H1 (cell line): ENCODE measurements around the gene FRS2. TPM values are rescaled to one million over a fixed set of nuclear protein-coding genes. Genes with fewer than 3 reads are reported as not detected.

ENCODE experiments used
- CTCF ChIA-PET: fragments of 300-600 bp; sonication (Branson Sonifier 250); formaldehyde crosslinking; loops from one replicate; lab custom pipeline; 2021; ENCODE audit not compliant: partially characterized antibody; lab: Charles Lee
- POLR2A ChIA-PET: fragments of 300-600 bp; sonication (Branson Sonifier 250); formaldehyde crosslinking; loops from one replicate; lab custom pipeline; 2021; ENCODE audit warnings: inconsistent platforms; ENCODE audit not compliant: partially characterized antibody; lab: Charles Lee
- DNase-seq, 2 experiments: peaks; one replicate each; pipeline versions ENCODE4 v3.0.0 to v3.0.0-alpha.2; 2010 to 2022; ENCODE audit warnings: low spot score in 2 of 2, low read depth in 1 of 2, mixed read lengths in 1 of 2
- FAIRE-seq: peaks from 2 replicates; lab custom pipeline; 2011; peaks lifted over from hg19 to GRCh38; lab: Jason Lieb, UNC
- H2AFZ ChIP-seq: 2 replicates; pipeline ENCODE4 v1.8.1; 2012; ENCODE audit warnings: low read length, inconsistent platforms
- H2AK5ac ChIP-seq: 2 replicates; pipeline ENCODE4 v1.6.1; 2013; ENCODE audit warnings: low read depth, low read length
- H2BK120ac ChIP-seq: replicated peaks from 2 replicates; pipeline ENCODE3; 2013; ENCODE audit warnings: low read depth, low read length, inconsistent platforms
- H2BK12ac ChIP-seq: 2 replicates; pipeline ENCODE4 v1.6.1; 2013; ENCODE audit warnings: low read depth, low read length
- H2BK15ac ChIP-seq: 2 replicates; pipeline ENCODE4 v1.6.1; 2013; ENCODE audit warnings: low read length
- H2BK20ac ChIP-seq: 2 replicates; pipeline ENCODE4 v1.6.1; 2013; ENCODE audit warnings: low read length
- H2BK5ac ChIP-seq: 2 replicates; pipeline ENCODE4 v1.6.1; 2013; ENCODE audit warnings: low read depth, low read length
- H3K14ac ChIP-seq: 2 replicates; pipeline ENCODE4 v1.6.1; 2013; ENCODE audit warnings: inconsistent platforms; ENCODE audit not compliant: insufficient read length
- H3K18ac ChIP-seq: 2 replicates; pipeline ENCODE4 v1.6.1; 2013; ENCODE audit warnings: low read length; ENCODE audit errors: extremely low read depth
- H3K23ac ChIP-seq: 2 replicates; pipeline ENCODE4 v1.6.1; 2013; ENCODE audit warnings: inconsistent platforms; ENCODE audit not compliant: insufficient read length
- H3K23me2 ChIP-seq: 2 replicates; pipeline ENCODE4 v1.6.1; 2013; ENCODE audit warnings: low read depth, low read length
- H3K27ac ChIP-seq: 2 replicates; pipeline ENCODE4 v1.6.1; 2011; ENCODE audit warnings: low read depth, low read length, inconsistent platforms
- H3K27me3 ChIP-seq, 4 experiments: replicated peaks in 1 of 4; 1 replicate in 1 of 4; 2 replicates in 3 of 4; pipeline versions ENCODE4 v1.6.1 to v1.8.1; 2011 to 2013; ENCODE audit warnings: low read length in 3 of 4, mild to moderate bottlenecking in 3 of 4, inconsistent platforms in 2 of 4, mixed read lengths in 2 of 4, moderate library complexity in 1 of 4; ENCODE audit not compliant: control insufficient read depth in 3 of 4, insufficient read depth in 3 of 4; ENCODE audit errors: extremely low read depth in 1 of 4
- H3K36me3 ChIP-seq, 4 experiments: 2 replicates each; pipeline versions ENCODE4 v1.6.1 to v1.8.1; 2011 to 2013; ENCODE audit warnings: mild to moderate bottlenecking in 4 of 4, low read length in 3 of 4, moderate library complexity in 2 of 4, control low read depth in 1 of 4, inconsistent platforms in 1 of 4; ENCODE audit not compliant: insufficient read depth in 4 of 4, control insufficient read depth in 2 of 4
- H3K4ac ChIP-seq: replicated peaks from 2 replicates; pipeline ENCODE3; 2013; ENCODE audit warnings: low read length, low read depth, mixed read lengths, inconsistent platforms; ENCODE audit not compliant: insufficient read length
- H3K4me1 ChIP-seq, 4 experiments: replicated peaks in 1 of 4; 1 replicate in 1 of 4; 2 replicates in 3 of 4; pipeline versions ENCODE4 v1.6.1 to v1.8.1; 2011 to 2013; ENCODE audit warnings: low read length in 3 of 4, inconsistent platforms in 2 of 4, mixed read lengths in 1 of 4; ENCODE audit not compliant: insufficient read depth in 4 of 4, control insufficient read depth in 3 of 4
- H3K4me2 ChIP-seq, 2 experiments: 2 replicates each; pipeline versions ENCODE4 v1.6.1 to v1.8.1; 2011 to 2013; ENCODE audit warnings: low read depth in 2 of 2, low read length in 2 of 2, control low read depth in 1 of 2, inconsistent platforms in 1 of 2, mild to moderate bottlenecking in 1 of 2; ENCODE audit not compliant: insufficient read depth in 1 of 2
- H3K4me3 ChIP-seq, 4 experiments: fragments of 200-600, 300-600 bp in 1 of 4; sonication (generic), shearing (Covaris generic), sonication (Bioruptor Twin) in 1 of 4; 2 replicates each; pipeline versions ENCODE4 v1.5.1 to v1.8.1; 2011 to 2016; ENCODE audit warnings: low read length in 4 of 4, low read depth in 3 of 4, control low read depth in 2 of 4, inconsistent platforms in 2 of 4, mild to moderate bottlenecking in 2 of 4, mixed read lengths in 1 of 4, moderate library complexity in 1 of 4; ENCODE audit not compliant: insufficient read depth in 2 of 4; ENCODE audit errors: extremely low read depth in 1 of 4
- H3K56ac ChIP-seq: replicated peaks from 2 replicates; pipeline ENCODE3; 2013; ENCODE audit warnings: low read depth, mild to moderate bottlenecking, mixed read lengths, low read length, inconsistent platforms; ENCODE audit not compliant: insufficient read length
- H3K79me1 ChIP-seq: 2 replicates; pipeline ENCODE4 v1.6.1; 2013; ENCODE audit warnings: low read depth, low read length, control low read depth
- H3K79me2 ChIP-seq, 2 experiments: 2 replicates each; pipeline versions ENCODE4 v1.6.1 to v1.8.1; 2012 to 2013; ENCODE audit warnings: low read length in 2 of 2, mild to moderate bottlenecking in 2 of 2, inconsistent platforms in 1 of 2; ENCODE audit not compliant: insufficient read depth in 2 of 2, control insufficient read depth in 1 of 2
- H3K9ac ChIP-seq, 4 experiments: replicated peaks in 1 of 4; 1 replicate in 1 of 4; 2 replicates in 3 of 4; pipeline versions ENCODE4 v1.6.1 to v1.8.1; 2011 to 2013; ENCODE audit warnings: low read depth in 3 of 4, low read length in 3 of 4, control low read depth in 2 of 4, mild to moderate bottlenecking in 2 of 4, moderate library complexity in 2 of 4, inconsistent platforms in 1 of 4; ENCODE audit errors: extremely low read depth in 1 of 4
- H3K9me3 ChIP-seq, 2 experiments: 2 replicates each; pipeline versions ENCODE4 v1.6.1 to v1.8.1; 2012 to 2013; ENCODE audit warnings: mild to moderate bottlenecking in 2 of 2, moderate library complexity in 2 of 2, control low read depth in 1 of 2, inconsistent platforms in 1 of 2, low read depth in 1 of 2, low read length in 1 of 2, mixed read lengths in 1 of 2; ENCODE audit not compliant: insufficient read depth in 2 of 2
- H4K20me1 ChIP-seq, 2 experiments: replicated peaks in 1 of 2; 2 replicates each; pipeline versions ENCODE3 to v1.8.1; 2011 to 2013; ENCODE audit warnings: inconsistent platforms in 2 of 2, low read length in 2 of 2, mild to moderate bottlenecking in 1 of 2; ENCODE audit not compliant: insufficient read depth in 2 of 2, control insufficient read depth in 1 of 2
- H4K5ac ChIP-seq: 2 replicates; pipeline ENCODE4 v1.6.1; 2013; ENCODE audit warnings: low read length, low read depth, mixed read lengths, inconsistent platforms; ENCODE audit not compliant: insufficient read length
- H4K8ac ChIP-seq: 2 replicates; pipeline ENCODE4 v1.8.0; 2013; ENCODE audit warnings: mild to moderate bottlenecking, moderate library complexity, low read length, inconsistent platforms; ENCODE audit not compliant: insufficient read depth; ENCODE audit errors: extremely low read depth
- H4K91ac ChIP-seq: replicated peaks from 2 replicates; pipeline ENCODE3; 2013; ENCODE audit warnings: low read length, mixed read lengths, inconsistent platforms; ENCODE audit not compliant: insufficient read length
- CEBPB ChIP-seq: IDR thresholded peaks from 2 replicates; pipeline ENCODE4 v1.6.1; 2012; ENCODE audit warnings: low read depth, low read length
- YY1 ChIP-seq: IDR thresholded peaks from 2 replicates; pipeline ENCODE4 v1.6.1; 2011; ENCODE audit warnings: low read depth, mild to moderate bottlenecking, low read length
- WGBS, 2 experiments: shearing (Covaris generic) in 1 of 2; methylation state at CpG; one replicate each; pipeline versions ENCODE4 v1.1.6 to v1.1.7; 2013 to 2015; ENCODE audit warnings: low lambda C conversion rate in 2 of 2, mixed read lengths in 2 of 2, inconsistent platforms in 1 of 2, low coverage in 1 of 2, missing lambda C conversion rate in 1 of 2; ENCODE audit not compliant: insufficient replicate concordance in 2 of 2, insufficient coverage in 1 of 2, insufficient read length in 1 of 2; ENCODE audit errors: extremely low coverage in 1 of 2, missing lambda C conversion rate in 1 of 2; 5-methylcytosine and 5-hydroxymethylcytosine counted together
- polyA plus RNA-seq, 7 experiments: library from polyadenylated mRNA; depleted of rRNA in 3 of 7; stranded (reverse) in 5 of 7; unstranded in 2 of 7; fragments of >200 nt in 5 of 7; fragments of 200-250 nt in 2 of 7; gene quantifications; 1 replicate in 5 of 7; 2 replicates in 1 of 7; 4 replicates in 1 of 7; pipeline versions ENCODE4 v1.2.1 to v1.2.3, GENCODE V29; 2011 to 2013; ENCODE audit warnings: missing spikeins in 2 of 7, mixed read lengths in 2 of 7
- total RNA-seq: library from RNA; stranded (reverse); fragmentation: NEBNext Ultra II Directional; extraction: Animal tissue kit (Norgen Biotek cat#: 25700); gene quantifications from 2 replicates; pipeline ENCODE4 v1.2.1, GENCODE V29; 2021

The FRS2 gene
- total and polyA plus RNA-seq, 2 of the 8 experiments (the other 6 are each of a cell fraction or from before 2014, with no cell fraction given), result 10.3 to 35.8 TPM

DNA sequence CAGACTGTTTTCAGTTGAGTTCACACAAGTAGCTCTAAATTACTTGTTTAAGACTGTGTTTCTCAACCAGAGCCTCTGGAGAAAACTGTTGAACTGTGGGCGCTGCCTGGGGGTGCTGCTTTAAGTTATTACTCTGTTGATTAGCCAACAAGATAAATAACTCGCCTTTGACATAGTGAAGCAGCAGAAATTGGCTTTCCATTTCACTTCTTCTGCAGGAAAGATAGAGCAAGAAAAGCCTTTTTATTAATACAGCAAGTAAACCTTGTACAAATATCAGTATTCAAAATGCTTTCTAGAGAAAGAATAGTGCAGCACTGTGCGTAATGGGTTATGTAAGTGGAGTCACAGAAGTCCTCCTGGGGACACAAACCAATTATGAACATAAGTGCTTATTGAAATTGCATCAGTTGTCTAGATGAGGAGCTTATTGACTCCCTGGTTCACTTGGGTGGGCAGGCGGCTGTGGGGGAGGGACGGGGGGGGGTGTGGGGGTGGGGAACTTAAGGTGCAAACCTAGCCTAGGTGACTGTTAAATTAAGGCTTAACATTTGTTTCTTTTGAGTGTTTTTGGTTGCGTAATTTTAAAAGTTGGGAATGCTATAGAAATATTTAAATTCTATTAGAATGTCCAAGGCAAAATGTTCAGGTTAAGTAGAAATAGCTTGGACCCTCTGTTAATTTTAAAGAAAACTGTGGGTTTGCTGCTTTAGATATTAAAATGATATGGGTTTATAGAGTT, 6.3 kb downstream of the FRS2 start:
- 78% methylated on average over 5 of the region's 6 CpGs; no CpG with 5 or more reads in 1 of the 2 experiments for WGBS, 2 experiments
- Histone ChIP-seq H3K4me2 (no peak overlapping the region), H3K14ac (no peak overlapping the region), H2AK5ac (no peak overlapping the region), H3K56ac (no peak overlapping the region), H2BK12ac (no peak overlapping the region), H4K8ac (no peak overlapping the region), H3K27ac (no peak overlapping the region), H3K27me3 (no peaks in the 10 kb centered on the region), H3K79me2 (peaks cover 29 to 97% of the 10 kb centered on the region in 2 experiments), H2BK120ac (no peak overlapping the region), H3K4me1 (peaks cover 0 to 5% (median 4%) of the 10 kb centered on the region in 4 experiments; a peak in 4 of 7 replicates), H2BK5ac (no peak overlapping the region), H3K36me3 (no peaks in the 10 kb centered on the region), H3K18ac (no peak overlapping the region), H3K9ac (no peak overlapping the region), H2BK15ac (no peak overlapping the region), H3K4ac (no peak overlapping the region), H3K23ac (no peak overlapping the region), H3K23me2 (no peaks in the 10 kb centered on the region; the same call in 1 of the 2 replicates), H2AFZ (no peak overlapping the region), H3K4me3 (no peak overlapping the region), H2BK20ac (no peak overlapping the region), H4K5ac (no peak overlapping the region), H4K91ac (no peak overlapping the region), H3K79me1 (peaks cover 2% of the 10 kb centered on the region; the same call in 1 of the 2 replicates), H3K9me3 (no peaks in the 10 kb centered on the region), H4K20me1 (peaks cover 6 to 8% of the 10 kb centered on the region in 2 experiments)
- CTCF ChIA-PET, result interaction anchor here (1.4 to 1.8 kb wide), 3 partner anchors 35 to 95 kb away, joined by 3 to 8 read pairs (median 7); no protein-coding TSS in a partner anchor
- no peak for DNase-seq
- TF ChIP-seq CEBPB (peak; percentile 11; the same call in 1 of the 2 replicates), YY1 (no peak)
- POLR2A ChIA-PET, result no interaction called here
- no peak for FAIRE-seq
